Body of pancreas (tissue), 4 donors: ENCODE data around the gene NAGPA.

ENCODE experiments used
- CTCF ChIP-seq, 7 experiments: fragments of 450-650 bp in 4 of 7; fragments of 200-600 bp in 3 of 7; sonication (generic) in 3 of 7; IDR thresholded peaks; one replicate each; pipeline ENCODE4 v1.5.1; 2016 to 2019; ENCODE audit warnings: antibody characterized with exemption in 7 of 7
- POLR2A ChIP-seq, 3 donors: fragments of 450-650 bp; IDR thresholded peaks; one replicate each; pipeline ENCODE4 v1.6.1; 2016; ENCODE audit warnings: antibody characterized with exemption in 3 of 3, mild to moderate bottlenecking in 2 of 3

GRCh38 chr16:5071681-5072333 lies 38.1 kb upstream of the NAGPA start, which contains the start of gene ALG1:
- TF ChIP-seq CTCF (IDR thresholded peaks at IDR 0.05) (peak in 1 of 7 experiments; percentile 19), POLR2A (IDR thresholded peaks at IDR 0.05) (peak; percentile 74 to 92 (median 88))
